HG03175 (cell line): ENCODE results near the gene C20orf204.
"Not testable (repeated sequence)": the region's sequence is repeated elsewhere in the genome, so short reads cannot be mapped to it uniquely, and the experiment has no call there.

Source experiments
- ATAC-seq: cut with Tn5 transposase; IDR thresholded peaks from one replicate; pipeline ENCODE4 v1.9.1; 2021; ENCODE audit warnings: mild to moderate bottlenecking, moderate library complexity; ENCODE audit not compliant: unreplicated experiment

The C20orf204 gene

DNA sequence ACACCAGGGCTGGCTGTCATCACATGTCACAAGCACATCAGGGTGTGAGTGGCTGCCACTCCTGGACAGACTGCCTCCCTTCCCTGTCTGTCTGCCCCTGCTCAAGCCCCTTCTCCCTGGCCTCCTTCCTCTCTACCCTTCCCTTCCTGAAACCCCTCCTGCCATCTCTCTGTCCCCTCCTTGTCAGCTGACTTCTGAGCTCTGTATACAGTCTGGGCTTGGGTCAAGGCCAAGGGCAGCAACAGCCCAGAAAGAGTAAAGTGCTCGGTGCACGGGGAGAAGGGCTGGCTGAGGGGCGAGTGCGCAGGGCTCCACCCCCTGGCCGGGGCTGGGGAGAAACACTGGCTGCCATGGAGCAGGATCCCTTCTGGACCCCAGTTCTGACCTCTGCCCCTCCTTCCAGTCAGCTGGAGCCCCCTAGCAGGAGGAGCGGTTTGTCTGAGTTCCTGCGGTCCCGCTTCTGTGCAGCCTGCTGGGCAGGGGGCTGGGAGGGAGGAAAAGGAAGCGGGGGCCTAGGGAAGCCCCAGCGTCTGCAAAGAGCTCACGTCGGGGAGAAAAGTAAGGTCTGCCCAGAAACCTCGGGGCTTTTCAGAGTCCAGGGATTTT is 46.2 kb downstream of the C20orf204 start:
- no peak for ATAC-seq

DNA sequence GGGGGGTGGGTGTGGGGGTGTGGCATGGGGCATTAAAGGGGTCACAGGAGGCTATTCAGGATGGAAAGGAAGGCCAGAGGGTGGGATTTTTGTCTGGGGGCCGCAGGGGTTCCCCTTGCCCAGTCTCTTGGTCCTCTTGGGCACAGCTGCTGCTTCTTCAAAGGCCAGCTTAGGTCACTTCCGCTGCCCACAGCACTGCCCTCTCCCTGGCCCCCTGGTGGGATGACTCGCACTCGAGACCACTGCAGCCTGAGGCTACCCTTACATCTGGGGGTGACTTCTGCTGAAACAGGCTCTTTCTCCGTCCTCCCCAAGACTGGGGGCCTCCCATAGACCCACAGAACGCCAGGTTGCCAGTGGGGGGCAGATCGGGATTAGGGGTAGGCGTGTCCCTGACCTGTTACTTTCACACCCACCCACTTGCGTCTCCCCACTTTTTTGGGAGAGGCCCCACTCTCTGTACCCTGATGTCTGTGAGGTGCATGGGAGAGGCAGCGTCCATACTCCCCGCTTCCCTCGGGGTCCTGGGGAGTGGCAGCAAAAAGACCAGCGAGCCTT is 46.9 kb downstream of the C20orf204 start:
- ATAC-seq, result no peak

DNA sequence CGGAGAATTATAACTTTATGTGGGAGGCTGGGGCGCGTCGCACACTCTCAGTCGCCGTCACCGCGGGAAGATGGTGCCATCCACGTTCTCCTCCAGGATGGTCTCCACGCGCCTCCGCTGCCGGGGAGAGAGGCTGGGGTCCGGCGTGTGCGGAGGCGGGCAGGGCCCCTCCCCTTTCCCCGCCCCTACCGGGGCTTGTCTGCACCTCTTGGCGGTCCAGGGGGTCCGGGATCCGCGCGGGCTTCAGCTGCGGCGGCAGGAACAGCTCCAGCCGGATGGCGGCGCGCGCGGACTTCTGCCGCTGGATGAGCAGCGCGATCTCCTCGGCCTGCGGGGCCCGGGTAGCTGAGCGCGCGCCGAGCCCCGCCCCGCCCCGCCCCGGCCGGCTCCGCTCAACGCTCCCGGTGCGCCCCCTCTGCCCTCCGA is 47.4 kb downstream of the C20orf204 start:
- no peak for ATAC-seq

DNA sequence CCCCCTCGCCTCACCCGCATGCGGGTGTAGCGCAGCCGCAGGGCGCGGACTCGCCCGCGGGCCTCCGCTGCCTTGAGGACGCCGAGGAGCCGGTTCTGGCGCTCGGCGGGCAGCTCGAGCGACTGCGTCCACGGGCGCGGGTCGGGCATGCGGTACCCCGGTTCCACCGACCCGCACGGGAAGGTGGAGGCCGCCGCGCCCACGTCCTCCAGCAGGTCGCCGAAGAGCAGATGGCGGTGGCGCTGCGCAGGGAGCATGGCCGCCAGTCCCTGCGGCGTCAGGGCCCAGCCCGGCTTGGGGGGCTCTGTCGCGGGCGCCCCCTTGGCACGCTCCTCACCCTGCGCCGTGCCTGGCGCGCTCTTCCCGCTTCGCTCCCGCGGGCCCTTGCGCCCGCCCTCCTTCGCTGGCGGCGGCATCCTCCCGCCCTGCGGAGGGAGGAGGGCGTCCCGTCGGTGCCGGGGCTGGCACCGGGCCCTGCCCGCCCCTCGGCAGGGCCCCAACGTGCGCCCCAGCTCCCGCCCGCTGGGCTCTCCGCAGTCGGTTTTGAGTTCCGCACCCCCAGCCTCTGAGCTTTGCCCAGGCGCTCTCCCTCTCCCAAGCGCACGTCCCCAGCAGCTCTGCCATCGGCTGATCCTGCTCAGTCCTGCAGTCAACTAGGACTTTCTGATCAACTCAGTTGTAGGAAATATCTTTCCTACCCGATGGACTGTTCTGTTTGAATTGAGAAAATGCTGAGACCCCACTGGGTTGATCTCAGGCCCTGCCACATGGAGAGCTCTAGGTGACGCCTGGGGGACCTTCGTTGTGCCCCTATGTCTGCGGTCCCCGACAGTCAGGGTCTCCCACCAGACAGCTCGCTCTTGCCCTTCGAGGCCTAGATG is 48.1 kb downstream of the C20orf204 start, which contains the start of gene LKAAEAR1:
LKAAEAR1 (minus strand) TSS at position 595 of the 881 bp plus-strand sequence; CDS start at position 416, 179 bp downstream.
- no peak for ATAC-seq

DNA sequence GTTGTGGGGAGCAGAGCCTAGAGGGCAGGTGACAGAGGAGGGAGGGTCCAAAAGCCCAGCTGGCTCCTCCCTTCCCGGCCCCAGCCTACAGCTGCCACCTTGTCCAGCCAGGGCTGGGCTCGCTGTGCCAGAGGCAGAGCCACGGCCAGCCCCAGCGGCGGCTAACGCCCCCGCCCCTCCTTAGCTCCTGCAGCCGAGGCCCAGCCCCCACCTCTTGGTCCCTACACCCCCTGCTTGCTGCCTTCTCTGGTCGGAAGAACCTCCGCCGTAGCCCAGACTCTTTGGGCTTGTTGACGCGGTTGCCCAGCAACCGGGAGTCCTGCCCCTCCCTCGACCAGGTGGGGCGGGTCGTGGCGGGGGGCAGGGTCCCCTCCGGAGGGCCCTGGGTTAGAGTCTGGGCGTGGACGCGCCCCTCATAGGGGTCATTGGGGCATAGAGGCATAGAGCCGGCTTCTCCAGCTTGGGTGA is 48.7 kb downstream of the C20orf204 start:
- no peak for ATAC-seq

DNA sequence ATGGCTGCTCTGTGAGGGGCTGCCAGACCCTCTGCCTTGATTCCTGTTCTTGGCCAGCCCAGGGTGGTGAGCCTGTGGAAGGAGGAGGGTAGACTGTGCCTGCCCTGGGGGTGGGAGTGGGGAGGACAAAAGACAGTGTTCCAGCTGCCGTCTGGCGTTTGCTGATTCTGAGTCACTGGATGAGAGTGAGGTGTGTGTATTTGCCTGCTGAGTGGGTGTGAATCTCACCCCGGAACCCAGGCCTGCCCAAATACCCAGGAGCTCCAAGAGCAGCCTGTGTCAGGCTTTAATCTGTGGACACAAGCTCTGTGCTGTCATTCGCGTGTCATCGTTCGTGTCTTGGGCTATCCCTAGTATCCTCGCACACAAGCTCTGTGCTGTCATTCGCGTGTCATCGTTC is 50.8 kb downstream of the C20orf204 start:
- ATAC-seq, result no peak

DNA sequence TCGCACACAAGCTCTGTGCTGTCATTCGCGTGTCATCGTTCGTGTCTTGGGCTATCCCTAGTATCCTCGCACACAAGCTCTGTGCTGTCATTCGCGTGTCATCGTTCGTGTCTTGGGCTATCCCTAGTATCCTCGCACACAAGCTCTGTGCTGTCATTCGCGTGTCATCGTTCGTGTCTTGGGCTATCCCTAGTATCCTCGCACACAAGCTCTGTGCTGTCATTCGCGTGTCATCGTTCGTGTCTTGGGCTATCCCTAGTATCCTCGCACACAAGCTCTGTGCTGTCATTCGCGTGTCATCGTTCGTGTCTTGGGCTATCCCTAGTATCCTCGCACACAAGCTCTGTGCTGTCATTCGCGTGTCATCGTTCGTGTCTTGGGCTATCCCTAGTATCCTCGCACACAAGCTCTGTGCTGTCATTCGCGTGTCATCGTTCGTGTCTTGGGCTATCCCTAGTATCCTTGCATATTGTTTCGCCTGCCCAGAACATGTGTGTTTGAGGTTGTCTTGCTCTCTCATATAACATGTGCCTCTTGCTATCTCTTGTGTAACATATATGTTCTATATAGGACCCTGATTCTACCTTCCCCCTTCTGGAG is 51.3 kb downstream of the C20orf204 start:
- not testable (repeated sequence) for ATAC-seq

DNA sequence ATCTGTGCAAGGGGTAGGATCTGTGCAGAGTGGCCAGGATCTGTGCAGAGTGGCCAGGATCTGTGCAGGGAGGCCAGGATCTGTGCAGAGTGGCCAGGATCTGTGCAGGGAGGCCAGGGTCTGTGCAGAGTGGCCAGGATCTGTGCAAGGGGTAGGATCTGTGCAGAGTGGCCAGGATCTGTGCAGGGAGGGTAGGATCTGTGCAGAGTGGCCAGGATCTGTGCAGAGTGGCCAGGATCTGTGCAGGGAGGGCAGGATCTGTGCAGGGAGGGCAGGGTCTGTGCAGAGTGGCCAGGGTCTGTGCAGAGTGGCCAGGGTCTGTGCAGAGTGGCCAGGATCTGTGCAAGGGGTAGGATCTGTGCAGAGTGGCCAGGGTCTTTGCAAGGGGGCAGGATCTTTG is 52.6 kb downstream of the C20orf204 start:
- not testable (repeated sequence) for ATAC-seq
